Measurements from ENCODE around the gene ASB2.

ASB2 gene

DNA sequence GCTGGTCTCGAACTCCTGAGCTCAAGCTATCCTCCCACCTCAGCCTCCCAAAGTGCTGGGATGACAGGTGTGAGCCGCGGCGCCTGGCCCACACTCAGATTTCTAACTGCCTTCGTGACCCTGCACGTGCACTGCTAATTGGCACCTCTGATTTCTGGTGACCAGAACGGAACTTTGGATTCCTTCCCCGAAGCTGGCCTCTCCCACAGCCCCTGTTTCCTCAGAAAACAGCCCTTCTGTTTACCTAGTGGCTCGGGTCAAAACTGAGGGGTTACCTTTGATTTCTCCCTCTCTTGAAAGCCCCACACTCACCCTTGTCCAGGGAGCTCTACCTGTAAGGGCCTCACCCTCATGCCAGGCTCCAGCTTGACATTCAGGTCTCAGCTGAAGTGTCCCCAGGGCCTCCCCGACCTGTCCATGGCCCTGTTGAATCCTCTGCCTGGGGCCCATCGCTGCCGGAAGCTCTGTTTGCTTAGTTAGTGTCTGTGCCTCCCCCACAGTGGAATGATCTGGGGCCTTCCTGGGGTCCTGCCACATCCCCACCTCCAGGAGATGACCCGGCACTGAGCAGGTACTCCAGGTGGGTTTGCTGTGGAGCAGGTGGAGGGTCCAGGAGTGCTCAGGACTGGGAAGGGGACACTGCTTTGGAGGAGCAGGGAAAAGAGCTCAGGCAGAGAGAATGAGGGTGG is 73.6 kb downstream of the ASB2 start:
- TF ChIP-seq, protein P1, sequence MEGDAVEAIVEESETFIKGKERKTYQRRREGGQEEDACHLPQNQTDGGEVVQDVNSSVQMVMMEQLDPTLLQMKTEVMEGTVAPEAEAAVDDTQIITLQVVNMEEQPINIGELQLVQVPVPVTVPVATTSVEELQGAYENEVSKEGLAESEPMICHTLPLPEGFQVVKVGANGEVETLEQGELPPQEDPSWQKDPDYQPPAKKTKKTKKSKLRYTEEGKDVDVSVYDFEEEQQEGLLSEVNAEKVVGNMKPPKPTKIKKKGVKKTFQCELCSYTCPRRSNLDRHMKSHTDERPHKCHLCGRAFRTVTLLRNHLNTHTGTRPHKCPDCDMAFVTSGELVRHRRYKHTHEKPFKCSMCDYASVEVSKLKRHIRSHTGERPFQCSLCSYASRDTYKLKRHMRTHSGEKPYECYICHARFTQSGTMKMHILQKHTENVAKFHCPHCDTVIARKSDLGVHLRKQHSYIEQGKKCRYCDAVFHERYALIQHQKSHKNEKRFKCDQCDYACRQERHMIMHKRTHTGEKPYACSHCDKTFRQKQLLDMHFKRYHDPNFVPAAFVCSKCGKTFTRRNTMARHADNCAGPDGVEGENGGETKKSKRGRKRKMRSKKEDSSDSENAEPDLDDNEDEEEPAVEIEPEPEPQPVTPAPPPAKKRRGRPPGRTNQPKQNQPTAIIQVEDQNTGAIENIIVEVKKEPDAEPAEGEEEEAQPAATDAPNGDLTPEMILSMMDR (conservative IDR thresholded peaks at IDR 0.05; ENCODE audit: low read depth, low read length), result no peak
- DNase-seq (ENCODE audit: low read depth), result no peak
- no peak overlapping the region for H3K4me3 ChIP-seq (ENCODE audit: low read depth, low read length)

DNA sequence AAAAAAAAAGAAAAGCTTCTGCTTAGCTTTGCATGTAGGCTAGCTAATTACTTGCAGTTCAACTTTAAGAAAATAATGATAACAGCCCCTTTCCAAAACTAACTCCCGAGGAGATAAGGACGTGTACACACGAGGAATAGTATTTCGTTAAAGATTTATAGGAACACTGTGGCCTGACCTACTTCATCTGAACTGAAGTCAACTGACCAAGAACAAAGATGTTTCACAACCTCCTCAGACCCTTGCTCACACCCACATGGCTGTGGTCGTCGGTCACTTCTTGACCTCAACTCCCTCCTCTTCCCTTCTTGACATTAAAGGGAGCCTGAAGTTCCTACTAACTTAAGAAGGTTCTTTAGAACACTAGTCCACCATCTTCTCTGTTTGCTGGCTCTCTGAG is 74.6 kb downstream of the ASB2 start:
- no peak overlapping the region for H3K4me3 ChIP-seq (ENCODE audit: low read depth, low read length)
- no peak for DNase-seq (ENCODE audit: low read depth)
- TF ChIP-seq, protein P1 (conservative IDR thresholded peaks at IDR 0.05; ENCODE audit: low read depth, low read length), result no peak

DNA sequence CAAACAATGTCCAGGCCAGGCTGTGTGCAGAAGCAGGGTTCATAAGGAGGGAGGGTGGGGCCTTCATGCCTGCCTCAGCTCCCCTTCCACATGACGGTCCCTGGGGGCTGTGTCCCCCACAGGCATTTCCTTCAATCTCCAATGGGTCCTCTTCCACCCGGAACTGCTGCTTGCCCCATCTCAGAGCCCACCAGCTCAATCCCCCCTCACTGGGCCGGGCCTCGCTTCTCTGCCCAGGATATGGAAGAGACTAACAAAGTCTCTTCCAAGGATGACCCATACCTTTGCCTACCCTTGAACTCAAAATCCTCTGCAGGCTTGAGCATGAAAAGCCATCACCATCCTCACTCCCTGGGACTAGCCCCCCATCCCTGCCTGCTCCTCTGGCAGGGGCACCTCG is 77.6 kb downstream of the ASB2 start:
- DNase-seq (ENCODE audit: low read depth), result no peak
- H3K4me3 ChIP-seq (ENCODE audit: low read depth, low read length), result no peak overlapping the region
- TF ChIP-seq, protein P1 (conservative IDR thresholded peaks at IDR 0.05; ENCODE audit: low read depth, low read length), result no peak

DNA sequence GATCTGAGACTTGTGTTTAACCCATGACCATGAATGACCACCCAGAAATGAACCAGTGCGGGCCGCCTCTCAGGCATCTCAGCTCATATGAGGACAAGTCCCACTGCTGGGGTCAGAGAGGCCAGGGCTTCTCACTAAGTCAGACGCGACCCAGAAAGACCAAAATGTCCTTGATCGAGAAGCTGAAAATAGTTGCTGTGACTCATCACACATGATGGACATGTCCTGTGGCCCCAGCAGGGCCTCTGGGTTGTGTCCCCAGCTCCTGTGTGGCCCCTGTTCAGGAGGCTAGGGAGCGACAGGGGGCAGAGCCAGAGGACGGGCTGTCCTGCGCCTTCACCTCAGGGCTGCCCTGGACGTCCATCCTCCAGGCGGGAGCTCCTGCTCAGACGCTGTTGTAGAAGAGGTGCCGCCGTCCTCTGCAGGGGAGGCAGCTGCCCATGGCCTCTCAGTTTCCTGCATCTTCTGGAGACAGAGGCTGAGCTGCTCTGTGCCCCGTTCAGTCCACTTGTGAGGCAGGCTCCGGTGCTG is 78.2 kb downstream of the ASB2 start:
- TF ChIP-seq, protein P1 (conservative IDR thresholded peaks at IDR 0.05; ENCODE audit: low read depth, low read length), result no peak
- no peak overlapping the region for H3K4me3 ChIP-seq (ENCODE audit: low read depth, low read length)
- no peak for DNase-seq (ENCODE audit: low read depth)

DNA sequence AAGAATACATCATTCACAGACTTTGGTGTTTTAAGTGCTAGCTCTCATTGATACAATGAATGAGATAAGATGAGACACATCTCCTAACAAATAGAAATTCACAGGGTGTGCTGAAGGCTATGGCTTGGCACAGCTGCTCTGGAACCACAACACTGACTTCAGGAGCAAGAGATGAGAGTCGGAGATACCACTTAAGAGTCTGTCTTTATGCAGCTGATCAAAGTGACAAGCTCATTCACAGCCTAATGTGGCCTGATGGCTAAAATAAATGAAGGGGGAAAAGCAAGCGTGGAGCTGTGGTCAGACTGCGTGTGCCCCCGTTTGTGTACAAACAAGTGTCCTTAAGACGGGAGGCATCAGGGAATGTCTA is 78.9 kb downstream of the ASB2 start:
- TF ChIP-seq, protein P1 (conservative IDR thresholded peaks at IDR 0.05; ENCODE audit: low read depth, low read length), result no peak
- no peak overlapping the region for H3K4me3 ChIP-seq (ENCODE audit: low read depth, low read length)
- no peak for DNase-seq (ENCODE audit: low read depth)

DNA sequence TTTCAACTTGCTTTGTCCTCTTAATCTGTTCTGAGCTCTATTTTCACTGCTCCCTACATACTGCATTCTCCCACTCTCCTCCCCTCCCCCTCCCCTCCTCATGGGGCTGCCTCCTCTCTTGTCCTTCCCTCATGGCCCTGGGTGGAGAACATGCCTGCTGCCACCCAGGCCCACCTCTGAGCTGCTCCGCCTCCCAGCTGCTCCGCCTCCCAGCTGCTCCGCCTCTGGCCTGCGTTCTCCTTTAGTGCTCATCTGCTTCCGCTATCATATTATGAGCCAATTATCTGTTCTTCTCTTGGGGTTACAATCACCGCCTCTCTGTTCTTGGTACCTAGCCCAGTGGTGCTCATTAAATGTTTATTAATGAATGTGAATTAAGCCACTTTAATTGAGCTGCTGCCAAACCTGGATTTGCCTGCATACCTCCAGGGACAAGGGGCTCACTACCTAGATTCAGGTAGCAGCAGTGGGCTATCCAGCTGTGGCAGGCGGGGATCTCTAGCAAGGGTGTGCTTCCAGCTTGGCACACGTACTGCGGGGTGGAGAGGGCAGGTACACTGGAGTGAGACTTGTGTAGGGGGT is 81.3 kb downstream of the ASB2 start:
- H3K4me3 ChIP-seq (ENCODE audit: low read depth, low read length), result no peak overlapping the region
- TF ChIP-seq, protein P1 (conservative IDR thresholded peaks at IDR 0.05; ENCODE audit: low read depth, low read length), result no peak
- no peak for DNase-seq (ENCODE audit: low read depth)

Data from choroid plexus epithelial cell (primary cell).